Endodermal cell (in vitro differentiated cells): ENCODE results near the gene OXSR1. TPM values are rescaled to one million over a fixed set of nuclear protein-coding genes. Genes with fewer than 3 reads are reported as not detected.

ENCODE experiments used
- DNase-seq: peaks from one replicate; pipeline ENCODE4 v3.0.0-alpha.2; 2017
- H3K27ac ChIP-seq: 2 replicates; pipeline ENCODE4 v1.5.1; 2013; ENCODE audit warnings: mild to moderate bottlenecking, low read depth, low read length, moderate library complexity
- H3K27me3 ChIP-seq: 2 replicates; pipeline ENCODE4 v1.6.1; 2013; ENCODE audit warnings: mild to moderate bottlenecking, low read length, moderate library complexity; ENCODE audit not compliant: insufficient read depth, control insufficient read depth, poor library complexity, severe bottlenecking
- H3K36me3 ChIP-seq: 2 replicates; pipeline ENCODE4 v1.7.0; 2013; ENCODE audit warnings: mild to moderate bottlenecking, low read length, moderate library complexity; ENCODE audit not compliant: control insufficient read depth, insufficient read depth
- H3K4me1 ChIP-seq: one replicate; pipeline ENCODE4 v1.7.0; 2013; ENCODE audit warnings: low read length; ENCODE audit not compliant: control insufficient read depth, insufficient read depth
- H3K4me3 ChIP-seq: 2 replicates; pipeline ENCODE4 v1.5.1; 2013; ENCODE audit warnings: mild to moderate bottlenecking, low read length, moderate library complexity
- H3K9ac ChIP-seq: 2 replicates; pipeline ENCODE4 v1.6.1; 2013; ENCODE audit warnings: mild to moderate bottlenecking, low read length, moderate library complexity; ENCODE audit not compliant: poor library complexity, severe bottlenecking; ENCODE audit errors: extremely low read depth
- H3K9me3 ChIP-seq: 2 replicates; pipeline ENCODE4 v1.6.1; 2013; ENCODE audit warnings: mild to moderate bottlenecking, low read length, moderate library complexity; ENCODE audit not compliant: control insufficient read depth
- H3K27ac Mint-ChIP-seq: 2 replicates; pipeline ENCODE4 v1.8.0; 2020; ENCODE audit warnings: mixed read lengths
- H3K27me3 Mint-ChIP-seq: 2 replicates; pipeline ENCODE4 v1.8.0; 2021; ENCODE audit warnings: mild to moderate bottlenecking, mixed read lengths; ENCODE audit not compliant: insufficient read depth
- H3K36me3 Mint-ChIP-seq: 2 replicates; pipeline ENCODE4 v1.8.0; 2020; ENCODE audit warnings: low read depth, mixed read lengths
- H3K4me1 Mint-ChIP-seq: 2 replicates; pipeline ENCODE4 v1.8.0; 2020; ENCODE audit warnings: mixed read lengths
- H3K4me3 Mint-ChIP-seq: 2 replicates; pipeline ENCODE4 v1.8.0; 2020; ENCODE audit warnings: mild to moderate bottlenecking, moderate library complexity, mixed read lengths
- H3K9me3 Mint-ChIP-seq: 2 replicates; pipeline ENCODE4 v1.8.0; 2020; ENCODE audit warnings: mild to moderate bottlenecking, mixed read lengths
- WGBS, 2 experiments: methylation state at CpG; one replicate each; pipeline versions ENCODE4 v1.1.5 to v1.1.7; 2013; ENCODE audit warnings: missing lambda C conversion rate in 2 of 2, mixed read lengths in 1 of 2; ENCODE audit not compliant: insufficient coverage in 1 of 2, insufficient read length in 1 of 2; 5-methylcytosine and 5-hydroxymethylcytosine counted together
- total RNA-seq, 2 donors: library from RNA; stranded (reverse); fragmentation: NEBNext Ultra II Directional in 1 of 2; extraction: Animal tissue kit (Norgen Biotek cat#: 25700) in 1 of 2; gene quantifications; 2 replicates in 1 of 2; 3 replicates in 1 of 2; pipeline ENCODE4 v1.2.1, GENCODE V29; 2021
- TF ChIP-seq, protein P1 (sequence below): fragments of 200-600 bp; sonication (generic); conservative IDR thresholded peaks from 2 replicates; pipeline ENCODE4 v1.5.0; 2021; ENCODE audit warnings: antibody characterized with exemption, mild to moderate bottlenecking

The OXSR1 gene
- total RNA-seq, 2 donors from 2014 or later: 41.9 to 55.5 TPM

GRCh38 chr3:38207254-38208003 is 42.1 kb downstream of the OXSR1 start:
- Histone ChIP-seq H3K9ac (no peak overlapping the region), H3K4me1 (no peaks in the 10 kb centered on the region), H3K27me3 (no peaks in the 10 kb centered on the region), H3K36me3 (peaks cover 17% of the 10 kb centered on the region), H3K4me3 (no peak overlapping the region), H3K27ac (no peak overlapping the region), H3K9me3 (no peaks in the 10 kb centered on the region)
- Mint-ChIP-seq H3K36me3 (peaks cover 21% of the 10 kb centered on the region), H3K4me3 (no peak overlapping the region), H3K9me3 (no peaks in the 10 kb centered on the region), H3K27ac (no peak overlapping the region), H3K27me3 (no peaks in the 10 kb centered on the region), H3K4me1 (peaks cover 9% of the 10 kb centered on the region)
- 99 to 100% methylated on average over 2 to 3 of the region's 4 CpGs for WGBS, 2 experiments
- DNase-seq: no peak
- TF ChIP-seq, protein P1, sequence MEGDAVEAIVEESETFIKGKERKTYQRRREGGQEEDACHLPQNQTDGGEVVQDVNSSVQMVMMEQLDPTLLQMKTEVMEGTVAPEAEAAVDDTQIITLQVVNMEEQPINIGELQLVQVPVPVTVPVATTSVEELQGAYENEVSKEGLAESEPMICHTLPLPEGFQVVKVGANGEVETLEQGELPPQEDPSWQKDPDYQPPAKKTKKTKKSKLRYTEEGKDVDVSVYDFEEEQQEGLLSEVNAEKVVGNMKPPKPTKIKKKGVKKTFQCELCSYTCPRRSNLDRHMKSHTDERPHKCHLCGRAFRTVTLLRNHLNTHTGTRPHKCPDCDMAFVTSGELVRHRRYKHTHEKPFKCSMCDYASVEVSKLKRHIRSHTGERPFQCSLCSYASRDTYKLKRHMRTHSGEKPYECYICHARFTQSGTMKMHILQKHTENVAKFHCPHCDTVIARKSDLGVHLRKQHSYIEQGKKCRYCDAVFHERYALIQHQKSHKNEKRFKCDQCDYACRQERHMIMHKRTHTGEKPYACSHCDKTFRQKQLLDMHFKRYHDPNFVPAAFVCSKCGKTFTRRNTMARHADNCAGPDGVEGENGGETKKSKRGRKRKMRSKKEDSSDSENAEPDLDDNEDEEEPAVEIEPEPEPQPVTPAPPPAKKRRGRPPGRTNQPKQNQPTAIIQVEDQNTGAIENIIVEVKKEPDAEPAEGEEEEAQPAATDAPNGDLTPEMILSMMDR: no peak

DNA sequence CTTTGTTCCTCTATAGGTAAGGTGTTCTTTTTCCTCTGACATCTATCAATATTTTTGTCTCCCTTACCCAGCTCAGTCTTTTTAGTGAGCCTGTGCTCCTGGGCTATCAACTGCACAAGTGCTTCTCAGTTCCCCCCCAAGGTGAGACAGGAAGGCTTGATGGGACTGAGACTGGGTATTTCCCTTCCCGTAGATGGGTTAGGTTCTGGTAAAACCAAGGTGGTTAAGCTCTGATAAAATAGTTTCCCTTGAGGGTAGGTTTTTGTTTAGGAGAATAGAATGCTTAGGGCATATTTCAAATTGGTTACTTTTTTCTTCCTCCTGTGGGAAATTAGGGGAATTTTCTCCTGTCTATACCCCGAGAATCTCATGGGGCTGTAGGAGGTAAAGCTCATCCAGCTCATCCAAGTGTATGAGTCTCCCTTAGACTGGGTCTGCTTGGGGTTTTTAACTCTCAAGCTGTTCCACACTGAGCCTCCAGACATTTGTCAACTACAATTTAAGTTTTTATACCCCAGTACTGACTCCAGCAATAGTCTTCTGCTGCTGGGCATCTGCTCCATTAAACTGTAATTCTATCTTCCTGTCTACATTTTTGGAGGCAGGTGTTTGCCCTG is 44.9 kb downstream of the OXSR1 start:
- H3K4me1 Mint-ChIP-seq: peaks cover 3% of the 10 kb centered on the region

DNA sequence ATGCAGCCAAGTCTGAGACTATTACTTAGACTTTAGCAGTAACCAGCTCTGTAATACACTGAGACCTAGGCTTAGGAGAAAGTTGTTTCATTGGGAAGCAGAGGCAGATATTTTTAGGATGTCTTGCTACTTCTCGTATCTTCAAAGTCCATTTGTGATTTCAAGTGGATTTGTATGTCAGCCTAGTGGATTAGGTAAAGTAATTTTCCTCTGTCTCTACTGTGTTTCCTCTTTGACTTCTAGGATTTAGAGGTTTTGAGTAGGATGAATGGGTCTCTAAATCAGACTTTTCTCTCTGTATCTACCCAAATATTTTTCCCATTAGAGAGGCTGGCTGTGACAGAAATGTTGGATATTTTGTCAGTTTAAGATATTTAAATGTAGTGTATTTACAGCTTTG is 46.8 kb downstream of the OXSR1 start:
- Histone ChIP-seq H3K9ac (no peak overlapping the region), H3K4me1 (no peaks in the 10 kb centered on the region), H3K36me3 (peaks cover 20% of the 10 kb centered on the region), H3K4me3 (no peak overlapping the region), H3K27ac (no peak overlapping the region), H3K27me3 (no peaks in the 10 kb centered on the region), H3K9me3 (no peaks in the 10 kb centered on the region)
- no peak for DNase-seq
- H3K4me3 Mint-ChIP-seq: no peak overlapping the region
- H3K27me3 Mint-ChIP-seq: no peaks in the 10 kb centered on the region
- no peak overlapping the region for H3K27ac Mint-ChIP-seq
- 100% methylated on average over 1 of the region's 1 CpG for WGBS, 2 experiments
- TF ChIP-seq, protein P1: no peak
- no peaks in the 10 kb centered on the region for H3K9me3 Mint-ChIP-seq
- peaks cover 3% of the 10 kb centered on the region for H3K4me1 Mint-ChIP-seq
- peaks cover 25% of the 10 kb centered on the region for H3K36me3 Mint-ChIP-seq

More for the DNA sequence above, 44.9 kb downstream of the OXSR1 start:
- peaks cover 14% of the 10 kb centered on the region for H3K36me3 Mint-ChIP-seq
- H3K4me3 Mint-ChIP-seq: no peak overlapping the region
- Histone ChIP-seq H3K27me3 (no peaks in the 10 kb centered on the region), H3K9ac (no peak overlapping the region), H3K4me3 (no peak overlapping the region), H3K36me3 (peaks cover 13% of the 10 kb centered on the region), H3K9me3 (no peaks in the 10 kb centered on the region), H3K27ac (no peak overlapping the region), H3K4me1 (no peaks in the 10 kb centered on the region)
- no peaks in the 10 kb centered on the region for H3K27me3 Mint-ChIP-seq
- TF ChIP-seq, protein P1: no peak
- H3K9me3 Mint-ChIP-seq: no peaks in the 10 kb centered on the region
- H3K27ac Mint-ChIP-seq: no peak overlapping the region
- 90 to 100% methylated on average over 1 to 2 of the region's 2 CpGs for WGBS, 2 experiments
- DNase-seq: no peak
